Activated T-cell treated with anti-CD3 and anti-CD28 coated beads, Interleukin-2, amount 50 U/mL, for 24 hours (primary cell): ENCODE data around the gene C2.
"Not testable (repeated sequence)": the region's sequence is repeated elsewhere in the genome, so short reads cannot be mapped to it uniquely, and the experiment has no call there.

Experiments used
- DNase-seq: peaks from one replicate; pipeline ENCODE4 v3.0.0-alpha.2; 2020
- H3K27ac Mint-ChIP-seq: 2 replicates; pipeline ENCODE4 v1.8.0; 2020; ENCODE audit warnings: mild to moderate bottlenecking, mixed read lengths
- H3K27me3 Mint-ChIP-seq: 2 replicates; pipeline ENCODE4 v1.8.0; 2020; ENCODE audit warnings: mixed read lengths
- H3K36me3 Mint-ChIP-seq: 2 replicates; pipeline ENCODE4 v1.8.0; 2020; ENCODE audit warnings: low read depth, mixed read lengths
- H3K4me1 Mint-ChIP-seq: 2 replicates; pipeline ENCODE4 v1.8.0; 2020; ENCODE audit warnings: low read depth, mixed read lengths
- H3K4me3 Mint-ChIP-seq: 2 replicates; pipeline ENCODE4 v1.8.0; 2020; ENCODE audit warnings: mild to moderate bottlenecking, moderate library complexity, mixed read lengths
- H3K9me3 Mint-ChIP-seq: 2 replicates; pipeline ENCODE4 v1.8.0; 2020; ENCODE audit warnings: mixed read lengths

Gene C2

GRCh38 chr6:31906122-31906521 lies 21.4 kb upstream of the C2 start:
- Mint-ChIP-seq H3K36me3 (no peaks in the 10 kb centered on the region), H3K27me3 (peaks cover 9% of the 10 kb centered on the region), H3K4me3 (no peak overlapping the region), H3K27ac (no peak overlapping the region), H3K9me3 (no peaks in the 10 kb centered on the region), H3K4me1 (peaks cover 31% of the 10 kb centered on the region)
- no peak for DNase-seq

- not testable (repeated sequence) for H3K27ac Mint-ChIP-seq, DNase-seq, H3K36me3 Mint-ChIP-seq, H3K9me3 Mint-ChIP-seq, H3K4me3 Mint-ChIP-seq, H3K27me3 Mint-ChIP-seq
- peaks cover 32% of the 10 kb centered on the region for H3K4me1 Mint-ChIP-seq
Observed at GRCh38 chr6:31906727-31907126, 20.8 kb upstream of the C2 start.

- H3K4me3 Mint-ChIP-seq = no peak overlapping the region
- peaks cover 13% of the 10 kb centered on the region for H3K27me3 Mint-ChIP-seq
- no peak for DNase-seq
Observed at GRCh38 chr6:31907158-31907813, 20.2 kb upstream of the C2 start.

GRCh38 chr6:31908255-31908654 lies 19.3 kb upstream of the C2 start:
- peaks cover 29% of the 10 kb centered on the region for H3K4me1 Mint-ChIP-seq
- not testable (repeated sequence) for DNase-seq, H3K27ac Mint-ChIP-seq, H3K36me3 Mint-ChIP-seq, H3K4me3 Mint-ChIP-seq, H3K9me3 Mint-ChIP-seq
- H3K27me3 Mint-ChIP-seq = peaks cover 15% of the 10 kb centered on the region

More at GRCh38 chr6:31907158-31907813, 20.2 kb upstream of the C2 start:
- Mint-ChIP-seq H3K27ac (no peak overlapping the region), H3K36me3 (no peaks in the 10 kb centered on the region), H3K9me3 (no peaks in the 10 kb centered on the region), H3K4me1 (peaks cover 36% of the 10 kb centered on the region)

- Mint-ChIP-seq H3K36me3 (no peaks in the 10 kb centered on the region), H3K9me3 (no peaks in the 10 kb centered on the region), H3K27ac (no peak overlapping the region), H3K4me3 (no peak overlapping the region), H3K4me1 (peaks cover 29% of the 10 kb centered on the region), H3K27me3 (peaks cover 15% of the 10 kb centered on the region)
- no peak for DNase-seq
Observed at GRCh38 chr6:31908791-31909190, 18.7 kb upstream of the C2 start.

- H3K9me3 Mint-ChIP-seq, H3K36me3 Mint-ChIP-seq, H3K4me3 Mint-ChIP-seq, DNase-seq, H3K27ac Mint-ChIP-seq: not testable (repeated sequence)
- Mint-ChIP-seq H3K27me3 (peaks cover 15% of the 10 kb centered on the region), H3K4me1 (peaks cover 29% of the 10 kb centered on the region)
Observed at GRCh38 chr6:31909298-31909697, 18.2 kb upstream of the C2 start.

- Mint-ChIP-seq H3K27me3 (peaks cover 20% of the 10 kb centered on the region), H3K9me3 (no peaks in the 10 kb centered on the region), H3K4me3 (no peak overlapping the region), H3K4me1 (peaks cover 29% of the 10 kb centered on the region), H3K27ac (no peak overlapping the region), H3K36me3 (no peaks in the 10 kb centered on the region)
- DNase-seq = no peak
Observed at GRCh38 chr6:31911826-31912585, 15.5 kb upstream of the C2 start.

GRCh38 chr6:31915351-31915750 lies 12.2 kb upstream of the C2 start:
- DNase-seq = no peak
- peaks cover 11% of the 10 kb centered on the region for H3K4me1 Mint-ChIP-seq
- no peak overlapping the region for H3K4me3 Mint-ChIP-seq
- no peaks in the 10 kb centered on the region for H3K36me3 Mint-ChIP-seq
- no peaks in the 10 kb centered on the region for H3K9me3 Mint-ChIP-seq
- H3K27me3 Mint-ChIP-seq = peaks cover 17% of the 10 kb centered on the region
- H3K27ac Mint-ChIP-seq = no peak overlapping the region

- no peak for DNase-seq
- H3K9me3 Mint-ChIP-seq = no peaks in the 10 kb centered on the region
- no peak overlapping the region for H3K4me3 Mint-ChIP-seq
- peaks cover 17% of the 10 kb centered on the region for H3K27me3 Mint-ChIP-seq
- no peaks in the 10 kb centered on the region for H3K36me3 Mint-ChIP-seq
- H3K4me1 Mint-ChIP-seq = peaks cover 9% of the 10 kb centered on the region
- no peak overlapping the region for H3K27ac Mint-ChIP-seq
Observed at GRCh38 chr6:31915756-31916155, 11.8 kb upstream of the C2 start.

- Mint-ChIP-seq H3K4me1 (no peaks in the 10 kb centered on the region), H3K27ac (no peak overlapping the region), H3K9me3 (no peaks in the 10 kb centered on the region), H3K4me3 (no peak overlapping the region), H3K36me3 (no peaks in the 10 kb centered on the region), H3K27me3 (peaks cover 12% of the 10 kb centered on the region)
- DNase-seq = no peak
Observed at GRCh38 chr6:31918069-31918720, 9.3 kb upstream of the C2 start.

GRCh38 chr6:31919624-31920303 lies 7.8 kb upstream of the C2 start:
- Mint-ChIP-seq H3K36me3 (no peaks in the 10 kb centered on the region), H3K9me3 (no peaks in the 10 kb centered on the region), H3K4me3 (no peak overlapping the region), H3K4me1 (no peaks in the 10 kb centered on the region), H3K27me3 (peaks cover 12% of the 10 kb centered on the region), H3K27ac (no peak overlapping the region)
- DNase-seq = no peak

GRCh38 chr6:31920811-31921210 lies 6.7 kb upstream of the C2 start:
- Mint-ChIP-seq H3K4me1 (no peaks in the 10 kb centered on the region), H3K36me3 (no peaks in the 10 kb centered on the region), H3K27ac (no peak overlapping the region), H3K9me3 (no peaks in the 10 kb centered on the region), H3K27me3 (peaks cover 3% of the 10 kb centered on the region), H3K4me3 (no peak overlapping the region)
- no peak for DNase-seq

- Mint-ChIP-seq H3K36me3 (no peaks in the 10 kb centered on the region), H3K9me3 (no peaks in the 10 kb centered on the region), H3K27ac (no peak overlapping the region), H3K27me3 (no peaks in the 10 kb centered on the region), H3K4me1 (no peaks in the 10 kb centered on the region), H3K4me3 (no peak overlapping the region)
- DNase-seq = no peak
Observed at GRCh38 chr6:31922942-31923341, 4.6 kb upstream of the C2 start.

GRCh38 chr6:31927863-31928671 lies 550 bp downstream of the C2 start:
- Mint-ChIP-seq H3K27me3 (peaks cover 3% of the 10 kb centered on the region), H3K4me1 (no peaks in the 10 kb centered on the region), H3K27ac (no peak overlapping the region), H3K9me3 (no peaks in the 10 kb centered on the region), H3K36me3 (no peaks in the 10 kb centered on the region), H3K4me3 (no peak overlapping the region)
- no peak for DNase-seq
